Measurements from ENCODE around the gene EFHD2.

DNA sequence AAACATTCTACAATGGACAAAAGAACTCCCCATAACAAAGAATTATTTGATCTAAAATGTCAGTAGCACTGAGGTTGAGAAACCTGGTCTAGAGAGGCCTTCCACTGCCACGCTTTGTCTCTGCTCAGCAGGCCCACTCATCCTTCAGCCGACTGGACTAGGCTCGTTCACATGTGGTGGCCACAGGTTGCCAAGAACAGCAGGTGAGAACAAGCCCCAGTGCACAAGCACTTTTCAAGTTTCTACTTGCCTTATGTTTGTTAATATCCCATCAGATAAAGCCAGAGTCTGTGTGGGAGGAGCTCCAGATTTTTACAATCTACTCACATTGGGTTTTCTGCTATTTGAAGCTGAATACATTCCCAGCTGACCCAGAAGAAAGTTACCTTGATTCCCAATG, 9.1 kb upstream of the EFHD2 start:
- no peak for TF ChIP-seq RARB (CRISPR knock-in tag; IDR thresholded peaks at IDR 0.05)
- TF ChIP-seq ZFP30 (CRISPR knock-in tag; IDR thresholded peaks at IDR 0.05): no peak

All from SK-N-SH treated with all-trans-retinoic acid at 6 μM for 48 hours (cell line).